GM12878 (cell line): Measurements from ENCODE around the gene DOK1. TPM values are rescaled to one million over a fixed set of nuclear protein-coding genes. Genes with fewer than 3 reads are reported as not detected.

ENCODE experiments used
- ATAC-seq: fragments of 200-7000 bp; cut with Tn5 transposase; 3 replicates; pipeline ENCODE4 v1.9.1; 2020; ENCODE audit warnings: mild to moderate bottlenecking, moderate library complexity
- BruUV-seq: library from RNA; stranded (reverse); fragments of 400-500 nt; replicated peaks from 2 replicates; lab custom pipeline; 2021; lab: Mats Ljungman, UMichigan
- CTCF ChIA-PET: fragments of 300-600 bp; sonication (Branson Sonifier 250); formaldehyde crosslinking; extraction: SDS; loops from one replicate; lab custom pipeline; 2021; ENCODE audit warnings: inconsistent platforms; lab: Yijun Ruan, JAX
- POLR2A ChIA-PET: fragments of 350-600 bp; formaldehyde crosslinking; extraction: SDS; loops from one replicate; lab custom pipeline; 2021; ENCODE audit warnings: inconsistent platforms; lab: Charles Lee
- RAD21 ChIA-PET: fragments of 300-600 bp; sonication (Branson Sonifier 250); formaldehyde crosslinking; loops from one replicate; lab custom pipeline; 2023; ENCODE audit warnings: antibody characterized with exemption; ENCODE audit not compliant: unreplicated experiment; lab: Charles Lee
- SMC1A ChIA-PET: fragments of 300-600 bp; sonication (Branson Sonifier 250); formaldehyde crosslinking; loops from one replicate; lab custom pipeline; 2023; ENCODE audit not compliant: unreplicated experiment, uncharacterized antibody; lab: Charles Lee
- DNase-seq: peaks from one replicate; pipeline ENCODE4 v3.0.0-alpha.2; 2011; ENCODE audit warnings: low read depth, low spot score
- FAIRE-seq: peaks from 3 replicates; lab custom pipeline; 2011; peaks lifted over from hg19 to GRCh38; lab: Jason Lieb, UNC
- H2AFZ ChIP-seq: 2 replicates; pipeline ENCODE4 v1.6.0; 2011; ENCODE audit warnings: low read depth, low read length, control low read depth; ENCODE audit not compliant: control insufficient read depth
- H3K27ac ChIP-seq: 2 replicates; pipeline ENCODE4 v1.5.1; 2011; ENCODE audit warnings: control low read depth; ENCODE audit not compliant: control insufficient read depth, insufficient read depth
- H3K27me3 ChIP-seq, 2 experiments: replicated peaks in 1 of 2; 2 replicates each; pipeline versions ENCODE4 v1.6.0 to v1.6.1; 2011; ENCODE audit warnings: low read length in 1 of 2; ENCODE audit not compliant: control insufficient read depth in 2 of 2, insufficient read depth in 2 of 2
- H3K36me3 ChIP-seq, 2 experiments: 2 replicates each; pipeline ENCODE4 v1.5.1; 2011; ENCODE audit warnings: low read length in 1 of 2; ENCODE audit not compliant: control insufficient read depth in 2 of 2, insufficient read depth in 2 of 2
- H3K4me1 ChIP-seq: 2 replicates; pipeline ENCODE4 v1.6.1; 2011; ENCODE audit warnings: mild to moderate bottlenecking, low read length, moderate library complexity, mixed read lengths; ENCODE audit not compliant: control insufficient read depth, insufficient read depth
- H3K4me2 ChIP-seq: 2 replicates; pipeline ENCODE4 v1.6.0; 2011; ENCODE audit warnings: control low read depth; ENCODE audit not compliant: control insufficient read depth, insufficient read depth
- H3K4me3 ChIP-seq: fragments of 200-600 bp; sonication (generic); 2 replicates; pipeline ENCODE4 v1.5.1; 2016
- H3K79me2 ChIP-seq: 2 replicates; pipeline ENCODE4 v1.6.0; 2011; ENCODE audit warnings: low read length; ENCODE audit not compliant: control insufficient read depth, insufficient read depth
- H3K9ac ChIP-seq: 2 replicates; pipeline ENCODE4 v1.8.0; 2011; ENCODE audit warnings: low read length, control low read depth, mixed read lengths; ENCODE audit not compliant: control insufficient read depth, insufficient read depth
- H3K9me3 ChIP-seq: replicated peaks from 3 replicates; pipeline ENCODE4 v1.5.1; 2011; ENCODE audit warnings: mild to moderate bottlenecking, low read length; ENCODE audit not compliant: control insufficient read depth, insufficient read depth
- H4K20me1 ChIP-seq: 2 replicates; pipeline ENCODE4 v1.6.0; 2011; ENCODE audit not compliant: control insufficient read depth, insufficient read depth
- ATF7 ChIP-seq: fragments of 450-650 bp; IDR thresholded peaks from 2 replicates; pipeline ENCODE4 v1.6.1; 2016; ENCODE audit warnings: low read depth, mild to moderate bottlenecking
- BRCA1 ChIP-seq: IDR thresholded peaks from 2 replicates; pipeline ENCODE4 v1.6.1; 2011; ENCODE audit warnings: low read depth, low read length, improper control_type of control experiment
- E4F1 ChIP-seq: fragments of 450-650 bp; IDR thresholded peaks from 2 replicates; pipeline ENCODE4 v1.6.1; 2018; ENCODE audit warnings: borderline replicate concordance, mild to moderate bottlenecking; ENCODE audit not compliant: partially characterized antibody
- ESRRA ChIP-seq: IDR thresholded peaks from 2 replicates; pipeline ENCODE4 v1.6.1; 2012; ENCODE audit warnings: mild to moderate bottlenecking, low read length, improper control_type of control experiment
- FOXK2 ChIP-seq: fragments of 450-650 bp; IDR thresholded peaks from 2 replicates; pipeline ENCODE4 v1.6.1; 2017; ENCODE audit warnings: mild to moderate bottlenecking, moderate library complexity
- IKZF2 ChIP-seq, 2 experiments: fragments of 450-650 bp; IDR thresholded peaks; 2 replicates each; pipeline ENCODE4 v1.6.1; 2017; ENCODE audit warnings: mild to moderate bottlenecking in 2 of 2, moderate library complexity in 2 of 2
- IRF3 ChIP-seq: fragments of 450-650 bp; IDR thresholded peaks from 2 replicates; pipeline ENCODE4 v1.6.1; 2014; ENCODE audit warnings: mild to moderate bottlenecking
- JUND ChIP-seq: IDR thresholded peaks from 2 replicates; pipeline ENCODE4 v1.6.1; 2012; ENCODE audit warnings: low read depth, mild to moderate bottlenecking, low read length, improper control_type of control experiment, moderate library complexity
- NR2C2 ChIP-seq: IDR thresholded peaks from 2 replicates; pipeline ENCODE4 v1.6.1; 2011; ENCODE audit warnings: borderline replicate concordance, low read depth; ENCODE audit not compliant: control insufficient read depth, insufficient read length
- PAX5 ChIP-seq: IDR thresholded peaks from 2 replicates; pipeline ENCODE4 v1.6.1; 2011; ENCODE audit warnings: low read depth, low read length, borderline replicate concordance
- PML ChIP-seq: IDR thresholded peaks from 2 replicates; pipeline ENCODE4 v1.6.1; 2012; ENCODE audit warnings: low read length, inconsistent platforms
- SIX5 ChIP-seq: IDR thresholded peaks from 2 replicates; pipeline ENCODE4 v1.6.1; 2011; ENCODE audit warnings: mild to moderate bottlenecking, low read depth, low read length, moderate library complexity; ENCODE audit not compliant: severe bottlenecking
- SMARCA5 ChIP-seq: fragments of 450-650 bp; IDR thresholded peaks from 2 replicates; pipeline ENCODE4 v1.6.1; 2017; ENCODE audit warnings: mild to moderate bottlenecking
- SREBF1 ChIP-seq: IDR thresholded peaks from 2 replicates; pipeline ENCODE4 v1.6.1; 2012; ENCODE audit warnings: mild to moderate bottlenecking, low read length
- YY1 ChIP-seq: IDR thresholded peaks from 2 replicates; pipeline ENCODE4 v1.6.1; 2011; ENCODE audit warnings: low read depth, mild to moderate bottlenecking, low read length
- ZBED1 ChIP-seq: IDR thresholded peaks from 2 replicates; pipeline ENCODE4 v1.6.1; 2016; ENCODE audit warnings: borderline replicate concordance
- ZNF217 ChIP-seq: fragments of 450-650 bp; IDR thresholded peaks from 2 replicates; pipeline ENCODE4 v1.6.1; 2017; ENCODE audit warnings: antibody characterized with exemption, mild to moderate bottlenecking
- WGBS: methylation state at CpG from one replicate; pipeline ENCODE4 v1.1.6; 2016; ENCODE audit warnings: low lambda C conversion rate; ENCODE audit not compliant: insufficient replicate concordance, insufficient coverage; ENCODE audit errors: missing lambda C conversion rate; 5-methylcytosine and 5-hydroxymethylcytosine counted together
- in situ Hi-C: fragments of 300-500 bp; cut with MboI; formaldehyde crosslinking; loops from 9 replicates; pipeline ENCODE4 v1.14.3; 2018; ENCODE audit warnings: mixed read lengths
- intact Hi-C: fragments of 100-400 bp; cut with micrococcal nuclease; formaldehyde crosslinking; loops from one replicate; pipeline ENCODE4 v1.14.2; 2022; ENCODE audit not compliant: unreplicated experiment
- polyA plus RNA-seq, 11 experiments: library from polyadenylated mRNA; depleted of rRNA in 4 of 11; unstranded in 6 of 11; stranded (reverse) in 5 of 11; fragments of >200 nt; fragmentation: Nextera tagmentation in 4 of 11; fragmentation: Illumina TruSeq in 1 of 11; extraction: Ambion mirVana in 4 of 11; extraction: Trizol in 1 of 11; gene quantifications; 1 replicate in 1 of 11; 2 replicates in 10 of 11; pipeline versions ENCODE4 v1.2.1 to v1.2.3, GENCODE V29; 2011 to 2016; ENCODE audit warnings: inconsistent platforms in 2 of 11, missing spikeins in 2 of 11, low read depth in 1 of 11
- total RNA-seq, 4 experiments: library from RNA; depleted of rRNA in 3 of 4; stranded (reverse); fragments of >200 nt in 3 of 4; fragmentation: Illumina TruSeq in 1 of 4; extraction: Trizol in 1 of 4; gene quantifications; 2 replicates each; pipeline versions ENCODE4 v1.2.1 to v1.2.3, GENCODE V29; 2013 to 2021
- TF ChIP-seq, protein P1 (sequence below): fragments of 450-650 bp; formaldehyde crosslinking; IDR thresholded peaks from 2 replicates; pipeline ENCODE4 v1.4.0; 2020; ENCODE audit warnings: mild to moderate bottlenecking, moderate library complexity

The DOK1 gene
- total and polyA plus RNA-seq, 10 of the 15 experiments (the other 5 are each of a cell fraction or from before 2014, with no cell fraction given), result 1.4 to 104 (median 59.7) TPM

- intact Hi-C loops (loop anchor here (2.0 to 10.0 kb wide), 2 partner anchors 31 to 249 kb away; partner anchors contain the start of gene LOXL3), in situ Hi-C loops (loop anchor here (10.0 kb wide), 1 partner anchor 99 kb away; the partner anchor contains the start of genes CCDC142 and TTC31)
- FAIRE-seq (peak; percentile 56), DNase-seq (peak; percentile 53), ATAC-seq (peak; percentile 79)
- H3K9ac ChIP-seq, result no peak overlapping the region
- no peaks in the 10 kb centered on the region for H3K79me2 ChIP-seq
- H2AFZ ChIP-seq, result no peak overlapping the region
- H3K27ac ChIP-seq, result peak overlapping the region; percentile 49; the same call in 1 of the 2 replicates
- H3K4me3 ChIP-seq, result no peak overlapping the region
- no TSS peak for BruUV-seq
- RAD21 ChIA-PET, result interaction anchor here (0.8 to 11.0 kb wide), 12 partner anchors 8 to 127 kb away, joined by 4 to 158 read pairs (median 46); partner anchors contain the start of genes AUP1, CCDC142, DOK1 and DQX1
- SMC1A ChIA-PET, result interaction anchor here (1.1 to 11.0 kb wide), 14 partner anchors 13 to 249 kb away, joined by 3 to 371 read pairs (median 54); partner anchors contain the start of genes AUP1, CCDC142, DQX1 and HTRA2
- H3K27me3 ChIP-seq, result no peaks in the 10 kb centered on the region
- no peaks in the 10 kb centered on the region for H3K36me3 ChIP-seq
- H3K4me1 ChIP-seq, result peaks cover 29% of the 10 kb centered on the region
- H3K4me2 ChIP-seq, result peak overlapping the region; percentile 56
- CTCF ChIA-PET, result interaction anchor here (0.6 to 12.8 kb wide), 17 partner anchors 11 to 437 kb away, joined by 3 to 281 read pairs (median 9); partner anchors contain the start of genes AUP1, CCDC142, DOK1 and DQX1
- POLR2A ChIA-PET, result interaction anchor here (0.7 to 25.0 kb wide), 10 partner anchors 11 to 127 kb away, joined by 3 to 441 read pairs (median 8); partner anchors contain the start of genes AUP1, CCDC142, DOK1 and HTRA2
- WGBS, result 2% methylated on average over 2 of the region's 2 CpGs
- no peaks in the 10 kb centered on the region for H3K9me3 ChIP-seq
- no peaks in the 10 kb centered on the region for H4K20me1 ChIP-seq
- TF ChIP-seq ESRRA (no peak), FOXK2 (no peak), NR2C2 (no peak), IRF3 (no peak), ZBED1 (no peak), PAX5 (no peak), SIX5 (no peak), YY1 (peak; percentile 76), JUND (peak; percentile 86), ZNF217 (no peak), ATF7 (no peak), PML (no peak), BRCA1 (no peak), IKZF2 (IDR thresholded peaks at IDR 0.05) (no peak), E4F1 (no peak), SMARCA5 (no peak), SREBF1 (no peak)
- TF ChIP-seq, protein P1, sequence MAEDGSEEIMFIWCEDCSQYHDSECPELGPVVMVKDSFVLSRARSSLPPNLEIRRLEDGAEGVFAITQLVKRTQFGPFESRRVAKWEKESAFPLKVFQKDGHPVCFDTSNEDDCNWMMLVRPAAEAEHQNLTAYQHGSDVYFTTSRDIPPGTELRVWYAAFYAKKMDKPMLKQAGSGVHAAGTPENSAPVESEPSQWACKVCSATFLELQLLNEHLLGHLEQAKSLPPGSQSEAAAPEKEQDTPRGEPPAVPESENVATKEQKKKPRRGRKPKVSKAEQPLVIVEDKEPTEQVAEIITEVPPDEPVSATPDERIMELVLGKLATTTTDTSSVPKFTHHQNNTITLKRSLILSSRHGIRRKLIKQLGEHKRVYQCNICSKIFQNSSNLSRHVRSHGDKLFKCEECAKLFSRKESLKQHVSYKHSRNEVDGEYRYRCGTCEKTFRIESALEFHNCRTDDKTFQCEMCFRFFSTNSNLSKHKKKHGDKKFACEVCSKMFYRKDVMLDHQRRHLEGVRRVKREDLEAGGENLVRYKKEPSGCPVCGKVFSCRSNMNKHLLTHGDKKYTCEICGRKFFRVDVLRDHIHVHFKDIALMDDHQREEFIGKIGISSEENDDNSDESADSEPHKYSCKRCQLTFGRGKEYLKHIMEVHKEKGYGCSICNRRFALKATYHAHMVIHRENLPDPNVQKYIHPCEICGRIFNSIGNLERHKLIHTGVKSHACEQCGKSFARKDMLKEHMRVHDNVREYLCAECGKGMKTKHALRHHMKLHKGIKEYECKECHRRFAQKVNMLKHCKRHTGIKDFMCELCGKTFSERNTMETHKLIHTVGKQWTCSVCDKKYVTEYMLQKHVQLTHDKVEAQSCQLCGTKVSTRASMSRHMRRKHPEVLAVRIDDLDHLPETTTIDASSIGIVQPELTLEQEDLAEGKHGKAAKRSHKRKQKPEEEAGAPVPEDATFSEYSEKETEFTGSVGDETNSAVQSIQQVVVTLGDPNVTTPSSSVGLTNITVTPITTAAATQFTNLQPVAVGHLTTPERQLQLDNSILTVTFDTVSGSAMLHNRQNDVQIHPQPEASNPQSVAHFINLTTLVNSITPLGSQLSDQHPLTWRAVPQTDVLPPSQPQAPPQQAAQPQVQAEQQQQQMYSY, result no peak
Observed at GRCh38 chr2:74584088-74584645, 29.6 kb downstream of the DOK1 start.
